ENCODE measurements around the gene TMEM150B.

Gene TMEM150B
- 0 to 0.07 reads per million in 2 donors for total RNA-seq

- peak in 1 of 5 experiments; percentile 39 for DNase-seq
Measured at GRCh38 chr19:55325172-55325571, at the start of gene TMEM150B. Gene TMEM150B (minus strand): TSS chr19:55325341. CDS start chr19:55321036, 4,305 bp downstream.

GRCh38 chr19:55373993-55374757 is 49.0 kb upstream of the TMEM150B start:
- no peak for DNase-seq

- DNase-seq: no peak
Measured at GRCh38 chr19:55373306-55373992, 48.3 kb upstream of the TMEM150B start.

GRCh38 chr19:55372316-55373081 is 47.4 kb upstream of the TMEM150B start:
- no peak for DNase-seq

GRCh38 chr19:55370305-55370988 is 45.3 kb upstream of the TMEM150B start, which contains the start of gene IL11:
Gene IL11 (minus strand): TSS chr19:55370463. CDS start chr19:55370310, 153 bp downstream.
- no peak for DNase-seq

GRCh38 chr19:55369653-55370304 is 44.6 kb upstream of the TMEM150B start:
- DNase-seq: peak in 1 of 5 experiments; percentile 39

GRCh38 chr19:55368701-55369563 is 43.8 kb upstream of the TMEM150B start:
- no peak for DNase-seq

- DNase-seq: no peak
Measured at GRCh38 chr19:55368106-55368505, 43.0 kb upstream of the TMEM150B start.

GRCh38 chr19:55366790-55367189 is 41.6 kb upstream of the TMEM150B start:
- no peak for DNase-seq

- no peak for DNase-seq
Measured at GRCh38 chr19:55365964-55366363, 40.8 kb upstream of the TMEM150B start.

GRCh38 chr19:55365245-55365644 is 40.1 kb upstream of the TMEM150B start:
- DNase-seq: no peak

- DNase-seq: no peak
Measured at GRCh38 chr19:55362990-55363716, 38.0 kb upstream of the TMEM150B start, which contains the start of gene GARIN5B. Gene GARIN5B (minus strand): TSS chr19:55363260. CDS start chr19:55363066, 194 bp downstream.

GRCh38 chr19:55362174-55362989 is 37.2 kb upstream of the TMEM150B start:
- no peak for DNase-seq

- DNase-seq: no peak
Measured at GRCh38 chr19:55360902-55361301, 35.8 kb upstream of the TMEM150B start.

GRCh38 chr19:55358943-55359908 is 34.1 kb upstream of the TMEM150B start:
- no peak for DNase-seq

- DNase-seq: no peak
Measured at GRCh38 chr19:55358493-55358892, 33.4 kb upstream of the TMEM150B start.

- DNase-seq: no peak
Measured at GRCh38 chr19:55355213-55355821, 30.2 kb upstream of the TMEM150B start.
